ENCODE measurements around the gene FAF1.

DNA sequence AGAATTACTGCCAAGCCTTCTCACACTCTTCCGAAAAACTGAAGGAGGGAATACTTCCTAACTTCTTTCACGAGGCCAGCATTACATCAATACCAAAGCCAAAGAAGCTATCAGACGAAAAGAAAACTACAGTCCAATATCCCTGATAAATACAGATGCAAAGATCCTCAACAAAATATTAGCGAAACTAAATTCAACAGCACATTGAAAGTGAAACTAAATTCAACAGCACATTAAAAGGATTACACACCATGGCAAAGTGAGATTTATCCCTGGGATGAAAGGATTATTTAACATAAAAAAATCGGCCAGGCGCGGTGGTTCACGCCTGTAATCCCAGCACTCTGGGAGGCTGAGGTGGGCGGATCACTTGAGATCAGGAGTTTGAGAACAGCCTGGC lies 176.8 kb downstream of the FAF1 start:
- no peak for TF ChIP-seq POLR2A (IDR thresholded peaks at IDR 0.05; ENCODE audit: borderline replicate concordance, extremely low read depth, insufficient read depth, insufficient read length)
- TF ChIP-seq, protein P1, sequence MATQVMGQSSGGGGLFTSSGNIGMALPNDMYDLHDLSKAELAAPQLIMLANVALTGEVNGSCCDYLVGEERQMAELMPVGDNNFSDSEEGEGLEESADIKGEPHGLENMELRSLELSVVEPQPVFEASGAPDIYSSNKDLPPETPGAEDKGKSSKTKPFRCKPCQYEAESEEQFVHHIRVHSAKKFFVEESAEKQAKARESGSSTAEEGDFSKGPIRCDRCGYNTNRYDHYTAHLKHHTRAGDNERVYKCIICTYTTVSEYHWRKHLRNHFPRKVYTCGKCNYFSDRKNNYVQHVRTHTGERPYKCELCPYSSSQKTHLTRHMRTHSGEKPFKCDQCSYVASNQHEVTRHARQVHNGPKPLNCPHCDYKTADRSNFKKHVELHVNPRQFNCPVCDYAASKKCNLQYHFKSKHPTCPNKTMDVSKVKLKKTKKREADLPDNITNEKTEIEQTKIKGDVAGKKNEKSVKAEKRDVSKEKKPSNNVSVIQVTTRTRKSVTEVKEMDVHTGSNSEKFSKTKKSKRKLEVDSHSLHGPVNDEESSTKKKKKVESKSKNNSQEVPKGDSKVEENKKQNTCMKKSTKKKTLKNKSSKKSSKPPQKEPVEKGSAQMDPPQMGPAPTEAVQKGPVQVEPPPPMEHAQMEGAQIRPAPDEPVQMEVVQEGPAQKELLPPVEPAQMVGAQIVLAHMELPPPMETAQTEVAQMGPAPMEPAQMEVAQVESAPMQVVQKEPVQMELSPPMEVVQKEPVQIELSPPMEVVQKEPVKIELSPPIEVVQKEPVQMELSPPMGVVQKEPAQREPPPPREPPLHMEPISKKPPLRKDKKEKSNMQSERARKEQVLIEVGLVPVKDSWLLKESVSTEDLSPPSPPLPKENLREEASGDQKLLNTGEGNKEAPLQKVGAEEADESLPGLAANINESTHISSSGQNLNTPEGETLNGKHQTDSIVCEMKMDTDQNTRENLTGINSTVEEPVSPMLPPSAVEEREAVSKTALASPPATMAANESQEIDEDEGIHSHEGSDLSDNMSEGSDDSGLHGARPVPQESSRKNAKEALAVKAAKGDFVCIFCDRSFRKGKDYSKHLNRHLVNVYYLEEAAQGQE (IDR thresholded peaks at IDR 0.05; ENCODE audit: low read depth) = no peak
- TF ChIP-seq, protein P2, sequence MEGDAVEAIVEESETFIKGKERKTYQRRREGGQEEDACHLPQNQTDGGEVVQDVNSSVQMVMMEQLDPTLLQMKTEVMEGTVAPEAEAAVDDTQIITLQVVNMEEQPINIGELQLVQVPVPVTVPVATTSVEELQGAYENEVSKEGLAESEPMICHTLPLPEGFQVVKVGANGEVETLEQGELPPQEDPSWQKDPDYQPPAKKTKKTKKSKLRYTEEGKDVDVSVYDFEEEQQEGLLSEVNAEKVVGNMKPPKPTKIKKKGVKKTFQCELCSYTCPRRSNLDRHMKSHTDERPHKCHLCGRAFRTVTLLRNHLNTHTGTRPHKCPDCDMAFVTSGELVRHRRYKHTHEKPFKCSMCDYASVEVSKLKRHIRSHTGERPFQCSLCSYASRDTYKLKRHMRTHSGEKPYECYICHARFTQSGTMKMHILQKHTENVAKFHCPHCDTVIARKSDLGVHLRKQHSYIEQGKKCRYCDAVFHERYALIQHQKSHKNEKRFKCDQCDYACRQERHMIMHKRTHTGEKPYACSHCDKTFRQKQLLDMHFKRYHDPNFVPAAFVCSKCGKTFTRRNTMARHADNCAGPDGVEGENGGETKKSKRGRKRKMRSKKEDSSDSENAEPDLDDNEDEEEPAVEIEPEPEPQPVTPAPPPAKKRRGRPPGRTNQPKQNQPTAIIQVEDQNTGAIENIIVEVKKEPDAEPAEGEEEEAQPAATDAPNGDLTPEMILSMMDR (IDR thresholded peaks at IDR 0.05 in 2 of 3, conservative IDR thresholded peaks at IDR 0.05 in 1 of 3; ENCODE audit: borderline replicate concordance in 1 of 3, insufficient read depth in 1 of 3, low read depth in 2 of 3, low read length in 2 of 3) = no peak
- TF ChIP-seq CEBPB (IDR thresholded peaks at IDR 0.05; ENCODE audit: low read depth) = no peak
- no peak for TF ChIP-seq POLR2AphosphoS5 (IDR thresholded peaks at IDR 0.05; ENCODE audit: low read depth, low read length)
- no peak for TF ChIP-seq SRF (IDR thresholded peaks at IDR 0.05; ENCODE audit: low read depth)
- no peak for TF ChIP-seq EZH2phosphoT487 (IDR thresholded peaks at IDR 0.05; ENCODE audit: borderline replicate concordance)
- TF ChIP-seq, protein P3, sequence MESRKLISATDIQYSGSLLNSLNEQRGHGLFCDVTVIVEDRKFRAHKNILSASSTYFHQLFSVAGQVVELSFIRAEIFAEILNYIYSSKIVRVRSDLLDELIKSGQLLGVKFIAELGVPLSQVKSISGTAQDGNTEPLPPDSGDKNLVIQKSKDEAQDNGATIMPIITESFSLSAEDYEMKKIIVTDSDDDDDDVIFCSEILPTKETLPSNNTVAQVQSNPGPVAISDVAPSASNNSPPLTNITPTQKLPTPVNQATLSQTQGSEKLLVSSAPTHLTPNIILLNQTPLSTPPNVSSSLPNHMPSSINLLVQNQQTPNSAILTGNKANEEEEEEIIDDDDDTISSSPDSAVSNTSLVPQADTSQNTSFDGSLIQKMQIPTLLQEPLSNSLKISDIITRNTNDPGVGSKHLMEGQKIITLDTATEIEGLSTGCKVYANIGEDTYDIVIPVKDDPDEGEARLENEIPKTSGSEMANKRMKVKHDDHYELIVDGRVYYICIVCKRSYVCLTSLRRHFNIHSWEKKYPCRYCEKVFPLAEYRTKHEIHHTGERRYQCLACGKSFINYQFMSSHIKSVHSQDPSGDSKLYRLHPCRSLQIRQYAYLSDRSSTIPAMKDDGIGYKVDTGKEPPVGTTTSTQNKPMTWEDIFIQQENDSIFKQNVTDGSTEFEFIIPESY (IDR thresholded peaks at IDR 0.05; ENCODE audit: extremely low read depth, insufficient replicate concordance, low read length) = no peak
- TF ChIP-seq, protein P4, sequence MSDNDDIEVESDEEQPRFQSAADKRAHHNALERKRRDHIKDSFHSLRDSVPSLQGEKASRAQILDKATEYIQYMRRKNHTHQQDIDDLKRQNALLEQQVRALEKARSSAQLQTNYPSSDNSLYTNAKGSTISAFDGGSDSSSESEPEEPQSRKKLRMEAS (IDR thresholded peaks at IDR 0.05) = no peak
- no peak for TF ChIP-seq SP1 (IDR thresholded peaks at IDR 0.05; ENCODE audit: low read depth)
- no peak for TF ChIP-seq EZH2 (IDR thresholded peaks at IDR 0.05)
- TF ChIP-seq CBX3 (IDR thresholded peaks at IDR 0.05; ENCODE audit: low read depth) = no peak
- TF ChIP-seq ZFX (IDR thresholded peaks at IDR 0.05) = no peak
